HL-60/S4 treated with phorbol 12-myristate 13-acetate at 8.2 ng/mL for 4 days and 3 days (cell line): ENCODE results near the gene SARS1.

Experiments used
- in situ Hi-C: fragments of 300-500 bp; cut with MboI; formaldehyde crosslinking; loops from 2 replicates; pipeline ENCODE4 v1.15.0; 2022; ENCODE audit warnings: low sequenced_read_pairs

Gene SARS1

DNA sequence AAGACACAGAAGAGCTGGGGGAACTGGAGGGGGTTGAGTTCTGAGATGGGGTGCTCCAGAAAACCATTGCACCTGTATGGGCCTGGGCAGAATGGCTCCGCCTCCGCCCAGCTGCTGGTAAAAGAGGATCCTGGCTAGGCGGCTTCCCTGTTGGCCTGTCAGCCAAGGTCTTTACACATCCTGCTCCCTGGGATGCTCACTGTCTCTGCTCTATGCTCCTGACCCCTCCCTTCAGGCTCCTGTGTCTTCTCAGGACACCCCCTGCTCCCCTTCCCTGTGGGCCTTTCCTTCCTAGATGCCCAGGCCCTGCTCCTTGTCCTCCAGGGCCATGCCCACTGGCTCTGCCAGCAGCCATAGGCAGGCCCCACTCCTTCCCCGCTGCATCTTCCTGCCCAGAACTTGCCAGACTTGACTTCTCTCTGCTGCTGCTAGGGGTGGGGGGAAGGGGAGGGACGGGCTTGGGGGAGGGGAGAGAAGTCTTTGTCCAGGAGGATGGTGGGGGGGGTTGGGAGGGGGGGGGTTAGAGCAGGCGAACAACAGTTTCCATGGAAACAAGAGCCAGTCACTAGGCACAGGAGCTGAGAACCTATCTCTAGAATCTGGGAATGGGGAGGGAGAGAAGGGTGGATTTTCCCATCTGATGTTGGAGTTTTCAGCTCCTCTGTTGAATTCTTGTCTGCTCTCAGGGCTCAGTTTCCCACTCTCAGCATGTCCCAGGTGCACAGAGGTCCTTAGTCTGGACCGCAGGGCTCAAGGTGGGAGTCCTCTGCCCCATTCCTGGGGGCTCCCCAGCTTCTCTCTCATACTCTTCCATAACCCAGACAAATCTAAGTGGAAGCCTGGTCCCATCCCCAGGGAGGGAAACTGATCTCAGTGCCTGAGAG lies 46.2 kb downstream of the SARS1 start:
- in situ Hi-C loops = loop anchor here (10.0 kb wide), 2 partner anchors 135 to 275 kb away; partner anchors contain the start of genes GPR61 and SORT1

DNA sequence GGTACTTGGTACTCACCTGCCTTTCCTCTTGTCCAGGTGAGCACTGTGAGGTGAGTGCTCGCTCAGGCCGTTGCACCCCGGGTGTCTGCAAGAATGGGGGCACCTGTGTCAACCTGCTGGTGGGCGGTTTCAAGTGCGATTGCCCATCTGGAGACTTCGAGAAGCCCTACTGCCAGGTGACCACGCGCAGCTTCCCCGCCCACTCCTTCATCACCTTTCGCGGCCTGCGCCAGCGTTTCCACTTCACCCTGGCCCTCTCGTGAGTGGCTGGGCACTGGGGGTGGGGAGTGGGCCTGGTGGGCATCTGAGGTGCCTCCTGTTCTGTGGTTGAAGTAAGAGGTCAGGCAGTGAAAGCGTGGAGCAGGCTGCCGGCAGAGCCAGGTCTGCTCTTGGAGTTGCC lies 47.3 kb downstream of the SARS1 start:
- in situ Hi-C loops = loop anchor here (10.0 kb wide), 2 partner anchors 134 to 274 kb away; partner anchors contain the start of genes GPR61 and SORT1

- in situ Hi-C loops = loop anchor here (10.0 kb wide), 2 partner anchors 133 to 273 kb away; partner anchors contain the start of genes GPR61 and SORT1
Measured at GRCh38 chr1:109261578-109261977, 47.9 kb downstream of the SARS1 start.

GRCh38 chr1:109262231-109263055 lies 48.7 kb downstream of the SARS1 start:
- in situ Hi-C loops = loop anchor here (10.0 kb wide), 2 partner anchors 132 to 272 kb away; partner anchors contain the start of genes GPR61 and SORT1

DNA sequence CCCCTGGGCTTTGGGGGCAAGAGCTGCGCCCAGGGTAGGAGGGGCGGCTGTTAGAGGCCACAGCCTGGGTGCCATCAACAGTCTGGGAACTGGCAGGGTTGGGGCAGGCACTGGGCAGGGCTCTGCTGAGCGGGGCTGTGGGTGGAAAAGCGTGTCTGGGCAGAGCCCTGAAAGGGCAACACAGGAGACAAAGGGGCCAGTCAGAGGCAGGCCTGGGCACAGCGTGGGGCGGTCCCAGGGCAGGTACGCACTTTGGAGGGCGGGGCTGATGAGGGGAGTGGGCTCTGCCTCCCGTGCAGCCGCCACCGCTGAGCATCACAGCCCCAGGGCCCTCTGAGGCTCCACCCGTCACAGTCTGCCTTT lies 49.5 kb downstream of the SARS1 start:
- in situ Hi-C loops = loop anchor here (10.0 kb wide), 2 partner anchors 132 to 272 kb away; partner anchors contain the start of genes GPR61 and SORT1

DNA sequence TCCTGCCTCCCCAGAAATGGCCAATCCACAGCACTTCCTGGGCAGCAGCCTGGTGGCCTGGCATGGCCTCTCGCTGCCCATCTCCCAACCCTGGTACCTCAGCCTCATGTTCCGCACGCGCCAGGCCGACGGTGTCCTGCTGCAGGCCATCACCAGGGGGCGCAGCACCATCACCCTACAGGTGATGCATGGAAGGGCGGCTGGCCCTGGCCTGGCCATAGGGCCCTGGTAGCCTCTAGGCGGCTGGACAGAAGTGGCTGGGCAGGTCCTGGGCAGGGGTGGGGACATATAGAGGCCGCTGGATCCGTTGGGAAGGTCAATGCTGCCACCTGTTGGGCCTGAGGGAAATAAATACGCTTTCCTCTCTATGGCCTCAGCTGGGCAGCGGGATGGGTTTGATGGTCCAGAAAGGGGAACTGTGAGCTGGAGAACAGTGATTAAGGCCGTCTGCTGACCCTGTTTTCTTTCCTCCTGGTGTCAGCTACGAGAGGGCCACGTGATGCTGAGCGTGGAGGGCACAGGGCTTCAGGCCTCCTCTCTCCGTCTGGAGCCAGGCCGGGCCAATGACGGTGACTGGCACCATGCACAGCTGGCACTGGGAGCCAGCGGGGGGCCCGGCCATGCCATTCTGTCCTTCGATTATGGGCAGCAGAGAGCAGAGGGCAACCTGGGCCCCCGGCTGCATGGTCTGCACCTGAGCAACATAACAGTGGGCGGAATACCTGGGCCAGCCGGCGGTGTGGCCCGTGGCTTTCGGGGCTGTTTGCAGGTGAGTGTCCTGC lies 50.1 kb downstream of the SARS1 start:
- in situ Hi-C loops = loop anchor here (10.0 kb wide), 2 partner anchors 131 to 271 kb away; partner anchors contain the start of genes GPR61 and SORT1

DNA sequence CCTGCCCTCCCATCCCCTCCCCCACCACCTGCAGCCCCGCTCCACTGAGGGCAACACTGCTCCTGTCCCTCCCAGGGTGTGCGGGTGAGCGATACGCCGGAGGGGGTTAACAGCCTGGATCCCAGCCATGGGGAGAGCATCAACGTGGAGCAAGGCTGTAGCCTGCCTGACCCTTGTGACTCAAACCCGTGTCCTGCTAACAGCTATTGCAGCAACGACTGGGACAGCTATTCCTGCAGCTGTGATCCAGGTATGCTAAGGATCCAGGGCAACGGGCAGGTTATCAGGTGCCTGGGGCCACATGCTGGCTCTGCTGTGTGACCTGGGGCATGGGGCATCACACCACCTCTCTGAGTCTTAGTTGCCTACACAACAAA lies 50.6 kb downstream of the SARS1 start:
- in situ Hi-C loops = loop anchor here (10.0 kb wide), 2 partner anchors 130 to 270 kb away; partner anchors contain the start of genes GPR61 and SORT1

GRCh38 chr1:109265016-109265415 lies 51.3 kb downstream of the SARS1 start:
- in situ Hi-C loops = loop anchor here (10.0 kb wide), 2 partner anchors 130 to 270 kb away; partner anchors contain the start of genes GPR61 and SORT1

DNA sequence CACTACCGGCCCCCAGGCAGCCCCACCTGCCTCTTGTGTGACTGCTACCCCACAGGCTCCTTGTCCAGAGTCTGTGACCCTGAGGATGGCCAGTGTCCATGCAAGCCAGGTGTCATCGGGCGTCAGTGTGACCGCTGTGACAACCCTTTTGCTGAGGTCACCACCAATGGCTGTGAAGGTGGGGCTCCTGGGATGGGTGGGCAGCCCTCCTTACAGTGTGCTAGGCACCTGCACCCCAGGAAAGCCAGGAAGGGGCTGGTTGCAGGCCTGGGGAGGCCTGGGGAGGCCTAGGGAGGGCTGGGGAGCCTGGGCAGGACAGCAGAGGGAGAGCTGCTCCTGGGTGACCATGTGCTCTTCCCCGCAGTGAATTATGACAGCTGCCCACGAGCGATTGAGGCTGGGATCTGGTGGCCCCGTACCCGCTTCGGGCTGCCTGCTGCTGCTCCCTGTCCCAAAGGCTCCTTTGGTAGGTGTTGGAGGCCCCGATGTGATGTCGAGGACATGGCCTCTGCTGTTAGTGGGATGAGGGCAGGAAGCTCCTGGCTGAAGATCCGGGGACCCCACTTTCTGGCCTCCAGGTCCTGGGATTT lies 52.1 kb downstream of the SARS1 start:
- in situ Hi-C loops = loop anchor here (10.0 kb wide), 2 partner anchors 129 to 269 kb away; partner anchors contain the start of genes GPR61 and SORT1

DNA sequence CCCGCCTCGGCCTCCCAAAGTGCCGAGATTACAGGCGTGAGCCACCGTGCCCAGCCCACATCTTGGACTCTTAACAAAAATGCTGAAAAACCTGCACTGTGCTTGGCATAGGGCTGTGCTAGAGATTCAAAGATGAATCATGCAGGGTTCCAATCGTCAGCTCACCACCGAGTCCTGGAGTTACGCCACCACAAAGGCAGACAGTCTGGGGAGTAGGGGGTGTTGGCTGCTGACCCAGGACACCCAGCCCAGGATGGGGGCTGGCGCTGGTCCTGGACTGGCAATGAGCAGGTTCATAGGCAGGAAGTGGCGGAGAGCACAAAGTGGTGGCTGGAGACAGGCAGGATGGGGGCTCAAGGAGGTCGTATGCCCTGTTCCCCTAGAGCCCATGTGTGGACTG lies 53.2 kb downstream of the SARS1 start:
- in situ Hi-C loops = loop anchor here (10.0 kb wide), 2 partner anchors 128 to 268 kb away; partner anchors contain the start of genes GPR61 and SORT1

- in situ Hi-C loops = loop anchor here (10.0 kb wide), 2 partner anchors 127 to 267 kb away; partner anchors contain the start of genes GPR61 and SORT1
Measured at GRCh38 chr1:109267743-109268300, 54.1 kb downstream of the SARS1 start.

GRCh38 chr1:109268431-109269211 lies 54.9 kb downstream of the SARS1 start:
- in situ Hi-C loops = loop anchor here (10.0 kb wide), 2 partner anchors 126 to 266 kb away; partner anchors contain the start of genes GPR61 and SORT1

GRCh38 chr1:109269212-109269980 lies 55.7 kb downstream of the SARS1 start:
- in situ Hi-C loops = loop anchor here (10.0 kb wide), 2 partner anchors 125 to 265 kb away; partner anchors contain the start of genes GPR61 and SORT1

DNA sequence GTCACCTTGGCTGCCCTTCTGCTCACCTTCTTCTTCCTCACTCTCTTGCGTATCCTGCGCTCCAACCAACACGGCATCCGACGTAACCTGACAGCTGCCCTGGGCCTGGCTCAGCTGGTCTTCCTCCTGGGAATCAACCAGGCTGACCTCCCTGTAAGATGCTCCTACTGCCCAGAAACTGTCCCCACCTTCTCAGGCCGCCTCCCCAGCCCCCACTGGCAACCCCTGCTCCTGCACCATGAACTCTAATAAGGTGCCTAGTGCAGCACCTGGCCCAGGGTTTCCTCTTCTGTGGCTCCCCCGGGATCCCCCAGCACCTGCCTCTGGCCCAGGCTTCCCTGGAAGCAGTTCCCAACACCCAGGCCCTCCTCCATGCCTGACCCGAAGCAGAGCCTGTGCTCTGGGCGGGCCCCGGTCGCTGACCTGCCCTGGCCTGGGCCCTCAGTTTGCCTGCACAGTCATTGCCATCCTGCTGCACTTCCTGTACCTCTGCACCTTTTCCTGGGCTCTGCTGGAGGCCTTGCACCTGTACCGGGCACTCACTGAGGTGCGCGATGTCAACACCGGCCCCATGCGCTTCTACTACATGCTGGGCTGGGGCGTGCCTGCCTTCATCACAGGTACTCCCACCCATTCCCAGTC lies 56.4 kb downstream of the SARS1 start:
- in situ Hi-C loops = loop anchor here (10.0 kb wide), 2 partner anchors 125 to 265 kb away; partner anchors contain the start of genes GPR61 and SORT1

- in situ Hi-C loops = no loop called here
Measured at GRCh38 chr1:109270623-109271317, 57.1 kb downstream of the SARS1 start.

- in situ Hi-C loops = no loop called here
Measured at GRCh38 chr1:109271458-109271857, 57.7 kb downstream of the SARS1 start.
